H1 (cell line): Measurements from ENCODE around the gene SLX4IP. TPM values are rescaled to one million over a fixed set of nuclear protein-coding genes. Genes with fewer than 3 reads are reported as not detected.

ENCODE experiments used
- CTCF ChIA-PET: fragments of 300-600 bp; sonication (Branson Sonifier 250); formaldehyde crosslinking; loops from one replicate; lab custom pipeline; 2021; ENCODE audit not compliant: partially characterized antibody; lab: Charles Lee
- POLR2A ChIA-PET: fragments of 300-600 bp; sonication (Branson Sonifier 250); formaldehyde crosslinking; loops from one replicate; lab custom pipeline; 2021; ENCODE audit warnings: inconsistent platforms; ENCODE audit not compliant: partially characterized antibody; lab: Charles Lee
- DNase-seq, 2 experiments: peaks; one replicate each; pipeline versions ENCODE4 v3.0.0 to v3.0.0-alpha.2; 2010 to 2022; ENCODE audit warnings: low spot score in 2 of 2, low read depth in 1 of 2, mixed read lengths in 1 of 2
- FAIRE-seq: peaks from 2 replicates; lab custom pipeline; 2011; peaks lifted over from hg19 to GRCh38; lab: Jason Lieb, UNC
- H2AFZ ChIP-seq: 2 replicates; pipeline ENCODE4 v1.8.1; 2012; ENCODE audit warnings: low read length, inconsistent platforms
- H2AK5ac ChIP-seq: 2 replicates; pipeline ENCODE4 v1.6.1; 2013; ENCODE audit warnings: low read depth, low read length
- H2BK120ac ChIP-seq: replicated peaks from 2 replicates; pipeline ENCODE3; 2013; ENCODE audit warnings: low read depth, low read length, inconsistent platforms
- H2BK12ac ChIP-seq: 2 replicates; pipeline ENCODE4 v1.6.1; 2013; ENCODE audit warnings: low read depth, low read length
- H2BK15ac ChIP-seq: 2 replicates; pipeline ENCODE4 v1.6.1; 2013; ENCODE audit warnings: low read length
- H2BK20ac ChIP-seq: 2 replicates; pipeline ENCODE4 v1.6.1; 2013; ENCODE audit warnings: low read length
- H2BK5ac ChIP-seq: 2 replicates; pipeline ENCODE4 v1.6.1; 2013; ENCODE audit warnings: low read depth, low read length
- H3K14ac ChIP-seq: 2 replicates; pipeline ENCODE4 v1.6.1; 2013; ENCODE audit warnings: inconsistent platforms; ENCODE audit not compliant: insufficient read length
- H3K18ac ChIP-seq: 2 replicates; pipeline ENCODE4 v1.6.1; 2013; ENCODE audit warnings: low read length; ENCODE audit errors: extremely low read depth
- H3K23ac ChIP-seq: 2 replicates; pipeline ENCODE4 v1.6.1; 2013; ENCODE audit warnings: inconsistent platforms; ENCODE audit not compliant: insufficient read length
- H3K23me2 ChIP-seq: 2 replicates; pipeline ENCODE4 v1.6.1; 2013; ENCODE audit warnings: low read depth, low read length
- H3K27ac ChIP-seq: 2 replicates; pipeline ENCODE4 v1.6.1; 2011; ENCODE audit warnings: low read depth, low read length, inconsistent platforms
- H3K27me3 ChIP-seq, 4 experiments: replicated peaks in 1 of 4; 1 replicate in 1 of 4; 2 replicates in 3 of 4; pipeline versions ENCODE4 v1.6.1 to v1.8.1; 2011 to 2013; ENCODE audit warnings: low read length in 3 of 4, mild to moderate bottlenecking in 3 of 4, inconsistent platforms in 2 of 4, mixed read lengths in 2 of 4, moderate library complexity in 1 of 4; ENCODE audit not compliant: control insufficient read depth in 3 of 4, insufficient read depth in 3 of 4; ENCODE audit errors: extremely low read depth in 1 of 4
- H3K36me3 ChIP-seq, 4 experiments: 2 replicates each; pipeline versions ENCODE4 v1.6.1 to v1.8.1; 2011 to 2013; ENCODE audit warnings: mild to moderate bottlenecking in 4 of 4, low read length in 3 of 4, moderate library complexity in 2 of 4, control low read depth in 1 of 4, inconsistent platforms in 1 of 4; ENCODE audit not compliant: insufficient read depth in 4 of 4, control insufficient read depth in 2 of 4
- H3K4ac ChIP-seq: replicated peaks from 2 replicates; pipeline ENCODE3; 2013; ENCODE audit warnings: low read length, low read depth, mixed read lengths, inconsistent platforms; ENCODE audit not compliant: insufficient read length
- H3K4me1 ChIP-seq, 4 experiments: replicated peaks in 1 of 4; 1 replicate in 1 of 4; 2 replicates in 3 of 4; pipeline versions ENCODE4 v1.6.1 to v1.8.1; 2011 to 2013; ENCODE audit warnings: low read length in 3 of 4, inconsistent platforms in 2 of 4, mixed read lengths in 1 of 4; ENCODE audit not compliant: insufficient read depth in 4 of 4, control insufficient read depth in 3 of 4
- H3K4me2 ChIP-seq, 2 experiments: 2 replicates each; pipeline versions ENCODE4 v1.6.1 to v1.8.1; 2011 to 2013; ENCODE audit warnings: low read depth in 2 of 2, low read length in 2 of 2, control low read depth in 1 of 2, inconsistent platforms in 1 of 2, mild to moderate bottlenecking in 1 of 2; ENCODE audit not compliant: insufficient read depth in 1 of 2
- H3K4me3 ChIP-seq, 4 experiments: fragments of 200-600, 300-600 bp in 1 of 4; sonication (generic), shearing (Covaris generic), sonication (Bioruptor Twin) in 1 of 4; 2 replicates each; pipeline versions ENCODE4 v1.5.1 to v1.8.1; 2011 to 2016; ENCODE audit warnings: low read length in 4 of 4, low read depth in 3 of 4, control low read depth in 2 of 4, inconsistent platforms in 2 of 4, mild to moderate bottlenecking in 2 of 4, mixed read lengths in 1 of 4, moderate library complexity in 1 of 4; ENCODE audit not compliant: insufficient read depth in 2 of 4; ENCODE audit errors: extremely low read depth in 1 of 4
- H3K56ac ChIP-seq: replicated peaks from 2 replicates; pipeline ENCODE3; 2013; ENCODE audit warnings: low read depth, mild to moderate bottlenecking, mixed read lengths, low read length, inconsistent platforms; ENCODE audit not compliant: insufficient read length
- H3K79me1 ChIP-seq: 2 replicates; pipeline ENCODE4 v1.6.1; 2013; ENCODE audit warnings: low read depth, low read length, control low read depth
- H3K79me2 ChIP-seq, 2 experiments: 2 replicates each; pipeline versions ENCODE4 v1.6.1 to v1.8.1; 2012 to 2013; ENCODE audit warnings: low read length in 2 of 2, mild to moderate bottlenecking in 2 of 2, inconsistent platforms in 1 of 2; ENCODE audit not compliant: insufficient read depth in 2 of 2, control insufficient read depth in 1 of 2
- H3K9ac ChIP-seq, 4 experiments: replicated peaks in 1 of 4; 1 replicate in 1 of 4; 2 replicates in 3 of 4; pipeline versions ENCODE4 v1.6.1 to v1.8.1; 2011 to 2013; ENCODE audit warnings: low read depth in 3 of 4, low read length in 3 of 4, control low read depth in 2 of 4, mild to moderate bottlenecking in 2 of 4, moderate library complexity in 2 of 4, inconsistent platforms in 1 of 4; ENCODE audit errors: extremely low read depth in 1 of 4
- H3K9me3 ChIP-seq, 2 experiments: 2 replicates each; pipeline versions ENCODE4 v1.6.1 to v1.8.1; 2012 to 2013; ENCODE audit warnings: mild to moderate bottlenecking in 2 of 2, moderate library complexity in 2 of 2, control low read depth in 1 of 2, inconsistent platforms in 1 of 2, low read depth in 1 of 2, low read length in 1 of 2, mixed read lengths in 1 of 2; ENCODE audit not compliant: insufficient read depth in 2 of 2
- H4K20me1 ChIP-seq, 2 experiments: replicated peaks in 1 of 2; 2 replicates each; pipeline versions ENCODE3 to v1.8.1; 2011 to 2013; ENCODE audit warnings: inconsistent platforms in 2 of 2, low read length in 2 of 2, mild to moderate bottlenecking in 1 of 2; ENCODE audit not compliant: insufficient read depth in 2 of 2, control insufficient read depth in 1 of 2
- H4K5ac ChIP-seq: 2 replicates; pipeline ENCODE4 v1.6.1; 2013; ENCODE audit warnings: low read length, low read depth, mixed read lengths, inconsistent platforms; ENCODE audit not compliant: insufficient read length
- H4K8ac ChIP-seq: 2 replicates; pipeline ENCODE4 v1.8.0; 2013; ENCODE audit warnings: mild to moderate bottlenecking, moderate library complexity, low read length, inconsistent platforms; ENCODE audit not compliant: insufficient read depth; ENCODE audit errors: extremely low read depth
- H4K91ac ChIP-seq: replicated peaks from 2 replicates; pipeline ENCODE3; 2013; ENCODE audit warnings: low read length, mixed read lengths, inconsistent platforms; ENCODE audit not compliant: insufficient read length
- ASH2L ChIP-seq: fragments of 200-600, 300-600 bp; sonication (generic); IDR thresholded peaks from one replicate; pipeline ENCODE4 v1.7.1; 2017; ENCODE audit warnings: low read length
- ATF2 ChIP-seq: IDR thresholded peaks from 2 replicates; pipeline ENCODE4 v1.6.1; 2012; ENCODE audit warnings: low read length, inconsistent platforms
- EGR1 ChIP-seq: IDR thresholded peaks from 2 replicates; pipeline ENCODE4 v1.6.1; 2011; ENCODE audit warnings: low read depth, low read length, borderline replicate concordance
- MAX ChIP-seq: IDR thresholded peaks from 2 replicates; pipeline ENCODE4 v1.6.1; 2012; ENCODE audit warnings: inconsistent platforms
- PHF8 ChIP-seq: fragments of 200-600 bp; sonication (generic); conservative IDR thresholded peaks from 2 replicates; pipeline ENCODE4 v1.7.1; 2012; ENCODE audit warnings: low read depth, mild to moderate bottlenecking, inconsistent platforms, low read length, moderate library complexity
- RNF2 ChIP-seq: fragments of 200-900, 300-1000 bp; sonication (generic); IDR thresholded peaks from 2 replicates; pipeline ENCODE4 v1.7.1; 2016; ENCODE audit warnings: borderline replicate concordance, low read depth, mild to moderate bottlenecking, antibody characterized with exemption, low read length; ENCODE audit not compliant: poor library complexity, severe bottlenecking; ENCODE audit errors: missing control alignments
- SAP30 ChIP-seq: fragments of 300-600 bp; sonication (generic); IDR thresholded peaks from 2 replicates; pipeline ENCODE4 v1.7.1; 2012; ENCODE audit warnings: low read length, moderate library complexity, mild to moderate bottlenecking, inconsistent platforms; ENCODE audit not compliant: insufficient read depth, insufficient replicate concordance
- SIN3A ChIP-seq, 2 experiments: IDR thresholded peaks in 1 of 2; conservative IDR thresholded peaks in 1 of 2; 2 replicates each; pipeline ENCODE4 v1.6.1; 2011 to 2012; ENCODE audit warnings: low read length in 2 of 2, improper control_type of control experiment in 1 of 2, low read depth in 1 of 2, mild to moderate bottlenecking in 1 of 2
- TBP ChIP-seq: IDR thresholded peaks from 2 replicates; pipeline ENCODE4 v1.6.1; 2011; ENCODE audit warnings: low read depth, low read length, improper control_type of control experiment
- USF2 ChIP-seq: IDR thresholded peaks from 2 replicates; pipeline ENCODE4 v1.6.1; 2011; ENCODE audit warnings: low read length, improper control_type of control experiment
- WGBS, 2 experiments: shearing (Covaris generic) in 1 of 2; methylation state at CpG; one replicate each; pipeline versions ENCODE4 v1.1.6 to v1.1.7; 2013 to 2015; ENCODE audit warnings: low lambda C conversion rate in 2 of 2, mixed read lengths in 2 of 2, inconsistent platforms in 1 of 2, low coverage in 1 of 2, missing lambda C conversion rate in 1 of 2; ENCODE audit not compliant: insufficient replicate concordance in 2 of 2, insufficient coverage in 1 of 2, insufficient read length in 1 of 2; ENCODE audit errors: extremely low coverage in 1 of 2, missing lambda C conversion rate in 1 of 2; 5-methylcytosine and 5-hydroxymethylcytosine counted together
- polyA plus RNA-seq, 7 experiments: library from polyadenylated mRNA; depleted of rRNA in 3 of 7; stranded (reverse) in 5 of 7; unstranded in 2 of 7; fragments of >200 nt in 5 of 7; fragments of 200-250 nt in 2 of 7; gene quantifications; 1 replicate in 5 of 7; 2 replicates in 1 of 7; 4 replicates in 1 of 7; pipeline versions ENCODE4 v1.2.1 to v1.2.3, GENCODE V29; 2011 to 2013; ENCODE audit warnings: missing spikeins in 2 of 7, mixed read lengths in 2 of 7
- total RNA-seq: library from RNA; stranded (reverse); fragmentation: NEBNext Ultra II Directional; extraction: Animal tissue kit (Norgen Biotek cat#: 25700); gene quantifications from 2 replicates; pipeline ENCODE4 v1.2.1, GENCODE V29; 2021

Gene SLX4IP
- total and polyA plus RNA-seq, 2 of the 8 experiments (the other 6 are each of a cell fraction or from before 2014, with no cell fraction given): 2.4 to 8.7 TPM

GRCh38 chr20:10527781-10528180 lies 92.7 kb downstream of the SLX4IP start:
- Histone ChIP-seq H4K5ac (no peak overlapping the region), H4K20me1 (no peaks in the 10 kb centered on the region), H3K9me3 (no peaks in the 10 kb centered on the region), H3K9ac (no peak overlapping the region), H3K56ac (no peak overlapping the region), H2BK12ac (no peak overlapping the region), H3K4me3 (no peak overlapping the region), H3K79me2 (peaks cover 0 to 4% of the 10 kb centered on the region in 2 experiments; a peak in 1 of 4 replicates), H3K23me2 (no peaks in the 10 kb centered on the region), H3K4ac (no peak overlapping the region), H3K4me2 (no peak overlapping the region), H2BK15ac (no peak overlapping the region), H3K79me1 (0 out of 2 replicates have a peak, but pooled peaks cover 2% of the 10 kb centered on the region), H2BK120ac (no peak overlapping the region), H2BK20ac (no peak overlapping the region), H3K36me3 (no peaks in the 10 kb centered on the region), H3K14ac (no peak overlapping the region), H4K8ac (no peak overlapping the region), H2AK5ac (no peak overlapping the region), H3K4me1 (peaks cover 2 to 8% (median 5%) of the 10 kb centered on the region in 4 experiments), H3K23ac (no peak overlapping the region), H4K91ac (no peak overlapping the region), H3K27ac (no peak overlapping the region), H2BK5ac (no peak overlapping the region), H3K27me3 (no peaks in the 10 kb centered on the region), H3K18ac (no peak overlapping the region), H2AFZ (no peak overlapping the region)
- no peak for DNase-seq
- ChIA-PET CTCF (interaction anchor here (0.6 to 2.3 kb wide), 6 partner anchors 9 to 235 kb away, joined by 3 to 5 read pairs (median 4); no protein-coding TSS in a partner anchor), POLR2A (no interaction called here)
- WGBS, 2 experiments: 90% methylated on average over 3 of the region's 3 CpGs; no CpG with 5 or more reads in 1 of the 2 experiments
- FAIRE-seq: no peak
- no peak for TF ChIP-seq ATF2
- TF ChIP-seq MAX: no peak
- no peak for TF ChIP-seq PHF8
- no peak for TF ChIP-seq RNF2
- no peak for TF ChIP-seq EGR1
- no peak for TF ChIP-seq ASH2L
- no peak for TF ChIP-seq USF2
- no peak for TF ChIP-seq SIN3A (conservative IDR thresholded peaks at IDR 0.05 in 1 of 2, IDR thresholded peaks at IDR 0.05 in 1 of 2; ENCODE audit: low read depth in 1 of 2, low read length in 2 of 2)
- no peak for TF ChIP-seq SAP30
- TF ChIP-seq TBP: no peak
